ENCODE data around the gene TNFSF4. TPM values are rescaled to one million over a fixed set of nuclear protein-coding genes. Genes with fewer than 3 reads are reported as not detected.
"Not testable (repeated sequence)": the region's sequence is repeated elsewhere in the genome, so short reads cannot be mapped to it uniquely, and the experiment has no call there.

TNFSF4 gene
- total and polyA plus RNA-seq, 2 donors = 3.7 to 4.5 TPM

- Histone ChIP-seq H3K36me3 (ENCODE audit: control insufficient read depth in 2 of 2, insufficient read depth in 2 of 2, low read length in 1 of 2) (no peaks in the 10 kb centered on the region), H3K9me3 (ENCODE audit: control insufficient read depth in 2 of 2, insufficient read depth in 1 of 2, low read length in 1 of 2) (no peaks in the 10 kb centered on the region), H3K27ac (ENCODE audit: low read depth in 1 of 2, low read length in 1 of 2) (no peak overlapping the region), H3K27me3 (ENCODE audit: control insufficient read depth in 2 of 2, insufficient read depth in 1 of 2, low read length in 1 of 2) (no peaks in the 10 kb centered on the region), H3K4me1 (ENCODE audit: control insufficient read depth in 2 of 2, insufficient read depth in 2 of 2, low read length in 2 of 2) (no peaks in the 10 kb centered on the region), H3K4me3 (ENCODE audit: low read length in 2 of 2) (no peak overlapping the region)
- no peak for DNase-seq (ENCODE audit: low read depth in 6 of 9, low spot score in 9 of 9)
Observed at GRCh38 chr1:173240609-173241008, 33.5 kb upstream of the TNFSF4 start.

GRCh38 chr1:173239058-173239457, 31.9 kb upstream of the TNFSF4 start:
- Histone ChIP-seq H3K36me3 (ENCODE audit: control insufficient read depth in 2 of 2, insufficient read depth in 2 of 2, low read length in 1 of 2) (no peaks in the 10 kb centered on the region), H3K27me3 (ENCODE audit: control insufficient read depth in 2 of 2, insufficient read depth in 1 of 2, low read length in 1 of 2) (no peaks in the 10 kb centered on the region), H3K4me1 (ENCODE audit: control insufficient read depth in 2 of 2, insufficient read depth in 2 of 2, low read length in 2 of 2) (no peaks in the 10 kb centered on the region), H3K9me3 (ENCODE audit: control insufficient read depth in 2 of 2, insufficient read depth in 1 of 2, low read length in 1 of 2) (no peaks in the 10 kb centered on the region), H3K27ac (ENCODE audit: low read depth in 1 of 2, low read length in 1 of 2) (no peak overlapping the region), H3K4me3 (ENCODE audit: low read length in 2 of 2) (no peak overlapping the region)
- 93% methylated on average over 2 of the region's 2 CpGs for WGBS
- no peak for DNase-seq (ENCODE audit: low read depth in 6 of 9, low spot score in 9 of 9)

GRCh38 chr1:173234899-173235298, 27.8 kb upstream of the TNFSF4 start:
- Histone ChIP-seq H3K4me3 (ENCODE audit: low read length in 2 of 2) (no peak overlapping the region), H3K27me3 (ENCODE audit: control insufficient read depth in 2 of 2, insufficient read depth in 1 of 2, low read length in 1 of 2) (no peaks in the 10 kb centered on the region), H3K9me3 (ENCODE audit: control insufficient read depth in 2 of 2, insufficient read depth in 1 of 2, low read length in 1 of 2) (no peaks in the 10 kb centered on the region), H3K27ac (ENCODE audit: low read depth in 1 of 2, low read length in 1 of 2) (no peak overlapping the region), H3K4me1 (ENCODE audit: control insufficient read depth in 2 of 2, insufficient read depth in 2 of 2, low read length in 2 of 2) (no peaks in the 10 kb centered on the region), H3K36me3 (ENCODE audit: control insufficient read depth in 2 of 2, insufficient read depth in 2 of 2, low read length in 1 of 2) (no peaks in the 10 kb centered on the region)
- 98% methylated on average over 4 of the region's 4 CpGs for WGBS
- DNase-seq (ENCODE audit: low read depth in 6 of 9, low spot score in 9 of 9) = no peak

GRCh38 chr1:173234434-173234833, 27.3 kb upstream of the TNFSF4 start:
- not testable (repeated sequence) for H3K36me3 ChIP-seq (ENCODE audit: control insufficient read depth in 2 of 2, insufficient read depth in 2 of 2, low read length in 1 of 2); H3K4me1 ChIP-seq (ENCODE audit: control insufficient read depth in 2 of 2, insufficient read depth in 2 of 2, low read length in 2 of 2); DNase-seq (ENCODE audit: low read depth in 6 of 9, low spot score in 9 of 9); H3K4me3 ChIP-seq (ENCODE audit: low read length in 2 of 2); H3K9me3 ChIP-seq (ENCODE audit: control insufficient read depth in 2 of 2, insufficient read depth in 1 of 2, low read length in 1 of 2); H3K27ac ChIP-seq (ENCODE audit: low read depth in 1 of 2, low read length in 1 of 2); H3K27me3 ChIP-seq (ENCODE audit: control insufficient read depth in 2 of 2, insufficient read depth in 1 of 2, low read length in 1 of 2)
- 95% methylated on average over 3 of the region's 3 CpGs for WGBS

GRCh38 chr1:173229031-173229430, 21.9 kb upstream of the TNFSF4 start:
- not testable (repeated sequence) for H3K27me3 ChIP-seq (ENCODE audit: control insufficient read depth in 2 of 2, insufficient read depth in 1 of 2, low read length in 1 of 2); DNase-seq (ENCODE audit: low read depth in 6 of 9, low spot score in 9 of 9); H3K4me1 ChIP-seq (ENCODE audit: control insufficient read depth in 2 of 2, insufficient read depth in 2 of 2, low read length in 2 of 2); H3K4me3 ChIP-seq (ENCODE audit: low read length in 2 of 2); H3K36me3 ChIP-seq (ENCODE audit: control insufficient read depth in 2 of 2, insufficient read depth in 2 of 2, low read length in 1 of 2); H3K27ac ChIP-seq (ENCODE audit: low read depth in 1 of 2, low read length in 1 of 2); H3K9me3 ChIP-seq (ENCODE audit: control insufficient read depth in 2 of 2, insufficient read depth in 1 of 2, low read length in 1 of 2)
- WGBS = 96% methylated on average over 3 of the region's 3 CpGs

- H3K4me1 ChIP-seq (ENCODE audit: control insufficient read depth in 2 of 2, insufficient read depth in 2 of 2, low read length in 2 of 2) = no peaks in the 10 kb centered on the region
- H3K36me3 ChIP-seq (ENCODE audit: control insufficient read depth in 2 of 2, insufficient read depth in 2 of 2, low read length in 1 of 2) = no peaks in the 10 kb centered on the region
- H3K27ac ChIP-seq (ENCODE audit: low read depth in 1 of 2, low read length in 1 of 2) = no peak overlapping the region
- DNase-seq (ENCODE audit: low read depth in 6 of 9, low spot score in 9 of 9) = no peak
- H3K27me3 ChIP-seq (ENCODE audit: control insufficient read depth in 2 of 2, insufficient read depth in 1 of 2, low read length in 1 of 2) = no peaks in the 10 kb centered on the region
- H3K9me3 ChIP-seq (ENCODE audit: control insufficient read depth in 2 of 2, insufficient read depth in 1 of 2, low read length in 1 of 2) = peaks cover 0 to 7% of the 10 kb centered on the region in 2 donors
- no peak overlapping the region for H3K4me3 ChIP-seq (ENCODE audit: low read length in 2 of 2)
Observed at GRCh38 chr1:173224949-173225348, 17.8 kb upstream of the TNFSF4 start.

GRCh38 chr1:173224280-173224892, 17.3 kb upstream of the TNFSF4 start:
- no peak for DNase-seq (ENCODE audit: low read depth in 6 of 9, low spot score in 9 of 9)
- Histone ChIP-seq H3K4me1 (ENCODE audit: control insufficient read depth in 2 of 2, insufficient read depth in 2 of 2, low read length in 2 of 2) (no peaks in the 10 kb centered on the region), H3K9me3 (ENCODE audit: control insufficient read depth in 2 of 2, insufficient read depth in 1 of 2, low read length in 1 of 2) (peaks cover 0 to 7% of the 10 kb centered on the region in 2 donors), H3K27me3 (ENCODE audit: control insufficient read depth in 2 of 2, insufficient read depth in 1 of 2, low read length in 1 of 2) (no peaks in the 10 kb centered on the region), H3K36me3 (ENCODE audit: control insufficient read depth in 2 of 2, insufficient read depth in 2 of 2, low read length in 1 of 2) (no peaks in the 10 kb centered on the region), H3K4me3 (ENCODE audit: low read length in 2 of 2) (no peak overlapping the region), H3K27ac (ENCODE audit: low read depth in 1 of 2, low read length in 1 of 2) (no peak overlapping the region)
- 95% methylated on average over 3 of the region's 3 CpGs for WGBS

- no peak overlapping the region for H3K4me3 ChIP-seq (ENCODE audit: low read length in 2 of 2)
- peaks cover 0 to 7% of the 10 kb centered on the region in 2 donors for H3K9me3 ChIP-seq (ENCODE audit: control insufficient read depth in 2 of 2, insufficient read depth in 1 of 2, low read length in 1 of 2)
- H3K27me3 ChIP-seq (ENCODE audit: control insufficient read depth in 2 of 2, insufficient read depth in 1 of 2, low read length in 1 of 2) = no peaks in the 10 kb centered on the region
- H3K4me1 ChIP-seq (ENCODE audit: control insufficient read depth in 2 of 2, insufficient read depth in 2 of 2, low read length in 2 of 2) = no peaks in the 10 kb centered on the region
- H3K27ac ChIP-seq (ENCODE audit: low read depth in 1 of 2, low read length in 1 of 2) = no peak overlapping the region
- DNase-seq (ENCODE audit: low read depth in 6 of 9, low spot score in 9 of 9) = no peak
- H3K36me3 ChIP-seq (ENCODE audit: control insufficient read depth in 2 of 2, insufficient read depth in 2 of 2, low read length in 1 of 2) = no peaks in the 10 kb centered on the region
Observed at GRCh38 chr1:173223031-173223380, 15.9 kb upstream of the TNFSF4 start.

- 88% methylated on average over 3 of the region's 3 CpGs for WGBS
- H3K27ac ChIP-seq (ENCODE audit: low read depth in 1 of 2, low read length in 1 of 2) = no peak overlapping the region
- H3K4me3 ChIP-seq (ENCODE audit: low read length in 2 of 2) = no peak overlapping the region
- H3K9me3 ChIP-seq (ENCODE audit: control insufficient read depth in 2 of 2, insufficient read depth in 1 of 2, low read length in 1 of 2) = peaks cover 0 to 2% of the 10 kb centered on the region in 2 donors
- no peaks in the 10 kb centered on the region for H3K36me3 ChIP-seq (ENCODE audit: control insufficient read depth in 2 of 2, insufficient read depth in 2 of 2, low read length in 1 of 2)
- no peak for DNase-seq (ENCODE audit: low read depth in 6 of 9, low spot score in 9 of 9)
- no peaks in the 10 kb centered on the region for H3K27me3 ChIP-seq (ENCODE audit: control insufficient read depth in 2 of 2, insufficient read depth in 1 of 2, low read length in 1 of 2)
- no peaks in the 10 kb centered on the region for H3K4me1 ChIP-seq (ENCODE audit: control insufficient read depth in 2 of 2, insufficient read depth in 2 of 2, low read length in 2 of 2)
Observed at GRCh38 chr1:173222149-173223030, 15.3 kb upstream of the TNFSF4 start.

Measured in thymus (tissue), 11 donors.